HL-60/S4 treated with retinoic acid at 250 ng/mL for 4 days and 3 days (cell line): Measurements from ENCODE around the gene TBC1D22A.

Experiments used
- in situ Hi-C: fragments of 300-500 bp; cut with MboI; formaldehyde crosslinking; loops from 2 replicates; pipeline ENCODE4 v1.7.0; 2022; ENCODE audit warnings: low sequenced_read_pairs

The TBC1D22A gene

GRCh38 chr22:47218671-47219070, 456.2 kb downstream of the TBC1D22A start:
- in situ Hi-C loops: no loop called here

GRCh38 chr22:47219789-47220188, 457.3 kb downstream of the TBC1D22A start:
- in situ Hi-C loops: no loop called here

DNA sequence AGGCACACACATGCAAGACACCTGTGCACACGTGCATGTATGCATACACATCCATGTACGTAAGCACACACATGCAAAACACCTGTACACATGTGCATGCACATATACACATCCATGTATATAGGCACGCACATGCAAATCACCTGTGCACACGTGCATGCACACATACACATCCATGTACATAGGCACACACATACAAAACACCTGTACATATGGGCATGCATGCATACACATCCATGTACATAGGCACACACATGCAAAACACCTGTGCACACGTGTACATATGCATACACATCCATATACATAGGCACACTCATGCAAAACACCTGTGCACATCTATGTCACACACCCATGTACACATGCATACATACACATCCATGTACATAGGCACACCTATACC, 458.3 kb downstream of the TBC1D22A start:
- in situ Hi-C loops: no loop called here

GRCh38 chr22:47221840-47222615, 459.6 kb downstream of the TBC1D22A start:
- in situ Hi-C loops: no loop called here
